Panc1 (cell line): ENCODE measurements around the gene SULT2B1. TPM values are rescaled to one million over a fixed set of nuclear protein-coding genes. Genes with fewer than 3 reads are reported as not detected.

Source experiments
- ATAC-seq: fragments of 200-7000 bp; cut with Tn5 transposase; 2 replicates; pipeline ENCODE4 v1.9.1; 2020; ENCODE audit warnings: mild to moderate bottlenecking, moderate library complexity
- BruUV-seq: library from RNA; stranded (reverse); fragments of 400-500 nt; replicated peaks from 2 replicates; lab custom pipeline; 2021; lab: Mats Ljungman, UMichigan
- CTCF ChIA-PET: fragments of 300-600 bp; sonication (Branson Sonifier 250); formaldehyde crosslinking; loops from one replicate; lab custom pipeline; 2022; ENCODE audit warnings: antibody characterized with exemption; lab: Charles Lee
- POLR2A ChIA-PET: fragments of 300-600 bp; sonication (Branson Sonifier 250); formaldehyde crosslinking; loops from one replicate; lab custom pipeline; 2022; ENCODE audit warnings: antibody characterized with exemption; lab: Charles Lee
- DNase-seq: peaks from one replicate; pipeline ENCODE4 v3.0.0-alpha.2; 2010; ENCODE audit warnings: low read depth, low spot score
- H3K27ac ChIP-seq: 2 replicates; pipeline ENCODE4 v1.5.1; 2011; ENCODE audit warnings: mild to moderate bottlenecking, low read length, inconsistent platforms
- H3K27me3 ChIP-seq: fragments of 200-500 bp; sonication (Bioruptor generic); 2 replicates; pipeline ENCODE4 v1.6.0; 2014; ENCODE audit warnings: low read length, inconsistent platforms; ENCODE audit not compliant: control insufficient read depth, insufficient read depth
- H3K36me3 ChIP-seq: fragments of 200-500 bp; sonication (Bioruptor generic); 2 replicates; pipeline ENCODE4 v1.5.1; 2014; ENCODE audit warnings: inconsistent platforms, mild to moderate bottlenecking, low read length, moderate library complexity; ENCODE audit not compliant: control insufficient read depth, insufficient read depth
- H3K4me1 ChIP-seq: 2 replicates; pipeline ENCODE4 v1.5.1; 2011; ENCODE audit warnings: inconsistent platforms, mild to moderate bottlenecking, low read length, moderate library complexity; ENCODE audit not compliant: control insufficient read depth, insufficient read depth
- H3K4me3 ChIP-seq, 2 experiments: 2 replicates each; pipeline ENCODE4 v1.5.1; 2011 to 2012; ENCODE audit warnings: low read depth in 2 of 2, low read length in 2 of 2, mild to moderate bottlenecking in 2 of 2, inconsistent platforms in 1 of 2, moderate library complexity in 1 of 2
- H3K9me3 ChIP-seq: fragments of 200-500 bp; sonication (Bioruptor generic); 2 replicates; pipeline ENCODE4 v1.5.1; 2014; ENCODE audit warnings: low read depth, mild to moderate bottlenecking, inconsistent platforms, low read length, moderate library complexity; ENCODE audit not compliant: control insufficient read depth, insufficient read depth
- CTCF ChIP-seq: fragments of 450-650 bp; IDR thresholded peaks from 2 replicates; pipeline ENCODE4 v1.5.1; 2017; ENCODE audit warnings: mild to moderate bottlenecking
- POLR2AphosphoS5 ChIP-seq: IDR thresholded peaks from 2 replicates; pipeline ENCODE4 v1.6.1; 2012; ENCODE audit warnings: mild to moderate bottlenecking, low read depth, low read length, moderate library complexity
- SIN3A ChIP-seq: IDR thresholded peaks from 2 replicates; pipeline ENCODE4 v1.6.1; 2012; ENCODE audit warnings: low read depth, mild to moderate bottlenecking, low read length, moderate library complexity, borderline replicate concordance; ENCODE audit not compliant: insufficient read depth
- TCF7L2 ChIP-seq: IDR thresholded peaks from 2 replicates; pipeline ENCODE4 v1.6.1; 2011; ENCODE audit warnings: mild to moderate bottlenecking, low read depth, low read length, inconsistent platforms
- in situ Hi-C: cut with HindIII; loops from 2 replicates; pipeline ENCODE4 v1.10.0; 2016; ENCODE audit warnings: low sequenced_read_pairs, low pct_unique_long_range_greater_than_20kb
- intact Hi-C: fragments of 100-400 bp; cut with micrococcal nuclease; formaldehyde crosslinking; loops from one replicate; pipeline ENCODE4 v1.10.0; 2022; ENCODE audit not compliant: unreplicated experiment
- total RNA-seq: library from RNA; stranded (reverse); gene quantifications from one replicate; pipeline ENCODE4 v1.2.1, GENCODE V29; 2021; ENCODE audit not compliant: unreplicated experiment
- TF ChIP-seq, protein P1 (sequence below), 2 experiments: IDR thresholded peaks; 2 replicates each; pipeline ENCODE4 v1.6.1; 2011 to 2012; ENCODE audit warnings: low read depth in 2 of 2, control low read depth in 1 of 2, low read length in 1 of 2, mild to moderate bottlenecking in 1 of 2, moderate library complexity in 1 of 2; ENCODE audit not compliant: insufficient read depth in 1 of 2

SULT2B1 gene
- total RNA-seq, 1 experiment from 2014 or later = 3.6 TPM

- DNase-seq = no peak
- TF ChIP-seq CTCF = no peak
- TF ChIP-seq, protein P1, sequence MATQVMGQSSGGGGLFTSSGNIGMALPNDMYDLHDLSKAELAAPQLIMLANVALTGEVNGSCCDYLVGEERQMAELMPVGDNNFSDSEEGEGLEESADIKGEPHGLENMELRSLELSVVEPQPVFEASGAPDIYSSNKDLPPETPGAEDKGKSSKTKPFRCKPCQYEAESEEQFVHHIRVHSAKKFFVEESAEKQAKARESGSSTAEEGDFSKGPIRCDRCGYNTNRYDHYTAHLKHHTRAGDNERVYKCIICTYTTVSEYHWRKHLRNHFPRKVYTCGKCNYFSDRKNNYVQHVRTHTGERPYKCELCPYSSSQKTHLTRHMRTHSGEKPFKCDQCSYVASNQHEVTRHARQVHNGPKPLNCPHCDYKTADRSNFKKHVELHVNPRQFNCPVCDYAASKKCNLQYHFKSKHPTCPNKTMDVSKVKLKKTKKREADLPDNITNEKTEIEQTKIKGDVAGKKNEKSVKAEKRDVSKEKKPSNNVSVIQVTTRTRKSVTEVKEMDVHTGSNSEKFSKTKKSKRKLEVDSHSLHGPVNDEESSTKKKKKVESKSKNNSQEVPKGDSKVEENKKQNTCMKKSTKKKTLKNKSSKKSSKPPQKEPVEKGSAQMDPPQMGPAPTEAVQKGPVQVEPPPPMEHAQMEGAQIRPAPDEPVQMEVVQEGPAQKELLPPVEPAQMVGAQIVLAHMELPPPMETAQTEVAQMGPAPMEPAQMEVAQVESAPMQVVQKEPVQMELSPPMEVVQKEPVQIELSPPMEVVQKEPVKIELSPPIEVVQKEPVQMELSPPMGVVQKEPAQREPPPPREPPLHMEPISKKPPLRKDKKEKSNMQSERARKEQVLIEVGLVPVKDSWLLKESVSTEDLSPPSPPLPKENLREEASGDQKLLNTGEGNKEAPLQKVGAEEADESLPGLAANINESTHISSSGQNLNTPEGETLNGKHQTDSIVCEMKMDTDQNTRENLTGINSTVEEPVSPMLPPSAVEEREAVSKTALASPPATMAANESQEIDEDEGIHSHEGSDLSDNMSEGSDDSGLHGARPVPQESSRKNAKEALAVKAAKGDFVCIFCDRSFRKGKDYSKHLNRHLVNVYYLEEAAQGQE (IDR thresholded peaks at IDR 0.05; ENCODE audit: insufficient read depth in 1 of 2, low read depth in 2 of 2, low read length in 1 of 2) = no peak
- no peak for TF ChIP-seq SIN3A
- TF ChIP-seq POLR2AphosphoS5 = no peak
- TF ChIP-seq TCF7L2 = no peak
- POLR2A ChIA-PET = no interaction called here
These were observed 48.9 kb downstream of the SULT2B1 start for GRCh38 chr19:48600679-48601417.

GRCh38 chr19:48603001-48603400, 51.0 kb downstream of the SULT2B1 start:
- Histone ChIP-seq H3K27ac (no peak overlapping the region), H3K4me1 (no peaks in the 10 kb centered on the region), H3K4me3 (no peak overlapping the region), H3K27me3 (no peaks in the 10 kb centered on the region), H3K9me3 (no peaks in the 10 kb centered on the region), H3K36me3 (no peaks in the 10 kb centered on the region)
- no peak for DNase-seq
- no peak for ATAC-seq
- no TSS peak for BruUV-seq
- intact Hi-C loops = no loop called here
- POLR2A ChIA-PET = no interaction called here
- CTCF ChIA-PET = no interaction called here
- TF ChIP-seq TCF7L2 (no peak), CTCF (no peak)
- in situ Hi-C loops = no loop called here

More at GRCh38 chr19:48600679-48601417, 48.9 kb downstream of the SULT2B1 start:
- Histone ChIP-seq H3K4me3 (no peak overlapping the region), H3K27me3 (no peaks in the 10 kb centered on the region), H3K4me1 (no peaks in the 10 kb centered on the region), H3K27ac (no peak overlapping the region), H3K36me3 (no peaks in the 10 kb centered on the region), H3K9me3 (no peaks in the 10 kb centered on the region)
- intact Hi-C loops = no loop called here
- in situ Hi-C loops = no loop called here
- CTCF ChIA-PET = no interaction called here
- ATAC-seq = no peak
- no TSS peak for BruUV-seq
